H1 (cell line): ENCODE results near the gene ATP2B3. TPM values are rescaled to one million over a fixed set of nuclear protein-coding genes. Genes with fewer than 3 reads are reported as not detected.

Source experiments
- POU5F1 ChIP-seq: IDR thresholded peaks from 2 replicates; pipeline ENCODE4 v1.6.1; 2011; ENCODE audit warnings: low read depth, mild to moderate bottlenecking, low read length, moderate library complexity
- RNF2 ChIP-seq: fragments of 200-900, 300-1000 bp; sonication (generic); IDR thresholded peaks from 2 replicates; pipeline ENCODE4 v1.7.1; 2016; ENCODE audit warnings: borderline replicate concordance, low read depth, mild to moderate bottlenecking, antibody characterized with exemption, low read length; ENCODE audit not compliant: poor library complexity, severe bottlenecking; ENCODE audit errors: missing control alignments
- polyA plus RNA-seq, 7 experiments: library from polyadenylated mRNA; depleted of rRNA in 3 of 7; stranded (reverse) in 5 of 7; unstranded in 2 of 7; fragments of >200 nt in 5 of 7; fragments of 200-250 nt in 2 of 7; gene quantifications; 1 replicate in 5 of 7; 2 replicates in 1 of 7; 4 replicates in 1 of 7; pipeline versions ENCODE4 v1.2.1 to v1.2.3, GENCODE V29; 2011 to 2013; ENCODE audit warnings: missing spikeins in 2 of 7, mixed read lengths in 2 of 7
- total RNA-seq: library from RNA; stranded (reverse); fragmentation: NEBNext Ultra II Directional; extraction: Animal tissue kit (Norgen Biotek cat#: 25700); gene quantifications from 2 replicates; pipeline ENCODE4 v1.2.1, GENCODE V29; 2021
- TF ChIP-seq, protein P1 (sequence below): fragments of 300-600 bp; sonication (generic); IDR thresholded peaks from 2 replicates; pipeline ENCODE4 v1.7.1; 2012; ENCODE audit warnings: low read length, moderate library complexity, mild to moderate bottlenecking, inconsistent platforms; ENCODE audit not compliant: insufficient replicate concordance

ATP2B3 gene
- total and polyA plus RNA-seq, 2 of the 8 experiments (the other 6 are each of a cell fraction or from before 2014, with no cell fraction given): 0.14 to 0.19 TPM

DNA sequence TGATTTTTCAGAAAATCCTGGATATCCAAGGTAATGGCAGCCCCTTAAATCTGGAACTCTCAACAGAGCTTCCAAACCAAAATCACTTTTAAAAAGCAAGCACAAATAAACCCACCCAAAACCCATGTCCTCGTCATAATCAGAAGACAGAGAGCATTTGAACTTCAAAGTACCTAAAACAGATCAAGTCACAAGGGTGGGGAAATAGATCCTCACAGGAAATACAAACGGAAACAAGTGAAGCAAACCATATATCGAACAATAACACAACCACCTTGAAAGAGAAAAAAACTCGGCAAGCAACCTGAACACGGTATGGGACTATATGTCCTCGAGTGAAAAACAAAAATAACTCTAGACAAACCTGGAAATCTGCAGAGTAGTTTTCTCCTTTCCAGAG is 97.4 kb downstream of the ATP2B3 start (continued):
- TF ChIP-seq, protein P1, sequence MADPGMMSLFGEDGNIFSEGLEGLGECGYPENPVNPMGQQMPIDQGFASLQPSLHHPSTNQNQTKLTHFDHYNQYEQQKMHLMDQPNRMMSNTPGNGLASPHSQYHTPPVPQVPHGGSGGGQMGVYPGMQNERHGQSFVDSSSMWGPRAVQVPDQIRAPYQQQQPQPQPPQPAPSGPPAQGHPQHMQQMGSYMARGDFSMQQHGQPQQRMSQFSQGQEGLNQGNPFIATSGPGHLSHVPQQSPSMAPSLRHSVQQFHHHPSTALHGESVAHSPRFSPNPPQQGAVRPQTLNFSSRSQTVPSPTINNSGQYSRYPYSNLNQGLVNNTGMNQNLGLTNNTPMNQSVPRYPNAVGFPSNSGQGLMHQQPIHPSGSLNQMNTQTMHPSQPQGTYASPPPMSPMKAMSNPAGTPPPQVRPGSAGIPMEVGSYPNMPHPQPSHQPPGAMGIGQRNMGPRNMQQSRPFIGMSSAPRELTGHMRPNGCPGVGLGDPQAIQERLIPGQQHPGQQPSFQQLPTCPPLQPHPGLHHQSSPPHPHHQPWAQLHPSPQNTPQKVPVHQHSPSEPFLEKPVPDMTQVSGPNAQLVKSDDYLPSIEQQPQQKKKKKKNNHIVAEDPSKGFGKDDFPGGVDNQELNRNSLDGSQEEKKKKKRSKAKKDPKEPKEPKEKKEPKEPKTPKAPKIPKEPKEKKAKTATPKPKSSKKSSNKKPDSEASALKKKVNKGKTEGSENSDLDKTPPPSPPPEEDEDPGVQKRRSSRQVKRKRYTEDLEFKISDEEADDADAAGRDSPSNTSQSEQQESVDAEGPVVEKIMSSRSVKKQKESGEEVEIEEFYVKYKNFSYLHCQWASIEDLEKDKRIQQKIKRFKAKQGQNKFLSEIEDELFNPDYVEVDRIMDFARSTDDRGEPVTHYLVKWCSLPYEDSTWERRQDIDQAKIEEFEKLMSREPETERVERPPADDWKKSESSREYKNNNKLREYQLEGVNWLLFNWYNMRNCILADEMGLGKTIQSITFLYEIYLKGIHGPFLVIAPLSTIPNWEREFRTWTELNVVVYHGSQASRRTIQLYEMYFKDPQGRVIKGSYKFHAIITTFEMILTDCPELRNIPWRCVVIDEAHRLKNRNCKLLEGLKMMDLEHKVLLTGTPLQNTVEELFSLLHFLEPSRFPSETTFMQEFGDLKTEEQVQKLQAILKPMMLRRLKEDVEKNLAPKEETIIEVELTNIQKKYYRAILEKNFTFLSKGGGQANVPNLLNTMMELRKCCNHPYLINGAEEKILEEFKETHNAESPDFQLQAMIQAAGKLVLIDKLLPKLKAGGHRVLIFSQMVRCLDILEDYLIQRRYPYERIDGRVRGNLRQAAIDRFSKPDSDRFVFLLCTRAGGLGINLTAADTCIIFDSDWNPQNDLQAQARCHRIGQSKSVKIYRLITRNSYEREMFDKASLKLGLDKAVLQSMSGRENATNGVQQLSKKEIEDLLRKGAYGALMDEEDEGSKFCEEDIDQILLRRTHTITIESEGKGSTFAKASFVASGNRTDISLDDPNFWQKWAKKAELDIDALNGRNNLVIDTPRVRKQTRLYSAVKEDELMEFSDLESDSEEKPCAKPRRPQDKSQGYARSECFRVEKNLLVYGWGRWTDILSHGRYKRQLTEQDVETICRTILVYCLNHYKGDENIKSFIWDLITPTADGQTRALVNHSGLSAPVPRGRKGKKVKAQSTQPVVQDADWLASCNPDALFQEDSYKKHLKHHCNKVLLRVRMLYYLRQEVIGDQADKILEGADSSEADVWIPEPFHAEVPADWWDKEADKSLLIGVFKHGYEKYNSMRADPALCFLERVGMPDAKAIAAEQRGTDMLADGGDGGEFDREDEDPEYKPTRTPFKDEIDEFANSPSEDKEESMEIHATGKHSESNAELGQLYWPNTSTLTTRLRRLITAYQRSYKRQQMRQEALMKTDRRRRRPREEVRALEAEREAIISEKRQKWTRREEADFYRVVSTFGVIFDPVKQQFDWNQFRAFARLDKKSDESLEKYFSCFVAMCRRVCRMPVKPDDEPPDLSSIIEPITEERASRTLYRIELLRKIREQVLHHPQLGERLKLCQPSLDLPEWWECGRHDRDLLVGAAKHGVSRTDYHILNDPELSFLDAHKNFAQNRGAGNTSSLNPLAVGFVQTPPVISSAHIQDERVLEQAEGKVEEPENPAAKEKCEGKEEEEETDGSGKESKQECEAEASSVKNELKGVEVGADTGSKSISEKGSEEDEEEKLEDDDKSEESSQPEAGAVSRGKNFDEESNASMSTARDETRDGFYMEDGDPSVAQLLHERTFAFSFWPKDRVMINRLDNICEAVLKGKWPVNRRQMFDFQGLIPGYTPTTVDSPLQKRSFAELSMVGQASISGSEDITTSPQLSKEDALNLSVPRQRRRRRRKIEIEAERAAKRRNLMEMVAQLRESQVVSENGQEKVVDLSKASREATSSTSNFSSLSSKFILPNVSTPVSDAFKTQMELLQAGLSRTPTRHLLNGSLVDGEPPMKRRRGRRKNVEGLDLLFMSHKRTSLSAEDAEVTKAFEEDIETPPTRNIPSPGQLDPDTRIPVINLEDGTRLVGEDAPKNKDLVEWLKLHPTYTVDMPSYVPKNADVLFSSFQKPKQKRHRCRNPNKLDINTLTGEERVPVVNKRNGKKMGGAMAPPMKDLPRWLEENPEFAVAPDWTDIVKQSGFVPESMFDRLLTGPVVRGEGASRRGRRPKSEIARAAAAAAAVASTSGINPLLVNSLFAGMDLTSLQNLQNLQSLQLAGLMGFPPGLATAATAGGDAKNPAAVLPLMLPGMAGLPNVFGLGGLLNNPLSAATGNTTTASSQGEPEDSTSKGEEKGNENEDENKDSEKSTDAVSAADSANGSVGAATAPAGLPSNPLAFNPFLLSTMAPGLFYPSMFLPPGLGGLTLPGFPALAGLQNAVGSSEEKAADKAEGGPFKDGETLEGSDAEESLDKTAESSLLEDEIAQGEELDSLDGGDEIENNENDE: no peak
- TF ChIP-seq RNF2: no peak
- TF ChIP-seq POU5F1: no peak
